ENCODE measurements around the gene LMCD1.

The LMCD1 gene

DNA sequence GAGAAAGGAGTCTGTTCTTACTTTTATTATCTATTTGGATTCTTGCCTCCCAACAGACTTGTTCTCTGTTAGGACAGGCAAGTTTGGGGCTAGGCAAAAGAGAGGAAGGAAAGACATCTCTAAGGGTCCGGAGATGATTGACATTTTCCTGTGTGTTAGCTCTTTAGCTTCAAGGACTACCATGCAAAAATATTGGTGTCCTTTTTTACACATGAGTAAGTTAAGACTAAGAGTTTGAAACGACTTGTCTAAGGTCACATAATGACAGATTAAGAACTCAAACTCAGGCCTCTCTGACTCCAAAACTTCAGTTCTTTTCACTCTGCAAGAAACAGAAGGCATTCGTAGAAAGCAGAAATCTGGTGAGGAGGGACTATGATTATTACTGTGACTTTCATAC, 5.9 kb downstream of the LMCD1 start:
- no peak for TF ChIP-seq EZH2phosphoT487 (conservative IDR thresholded peaks at IDR 0.05; ENCODE audit: low read length)
- TF ChIP-seq, protein P1, sequence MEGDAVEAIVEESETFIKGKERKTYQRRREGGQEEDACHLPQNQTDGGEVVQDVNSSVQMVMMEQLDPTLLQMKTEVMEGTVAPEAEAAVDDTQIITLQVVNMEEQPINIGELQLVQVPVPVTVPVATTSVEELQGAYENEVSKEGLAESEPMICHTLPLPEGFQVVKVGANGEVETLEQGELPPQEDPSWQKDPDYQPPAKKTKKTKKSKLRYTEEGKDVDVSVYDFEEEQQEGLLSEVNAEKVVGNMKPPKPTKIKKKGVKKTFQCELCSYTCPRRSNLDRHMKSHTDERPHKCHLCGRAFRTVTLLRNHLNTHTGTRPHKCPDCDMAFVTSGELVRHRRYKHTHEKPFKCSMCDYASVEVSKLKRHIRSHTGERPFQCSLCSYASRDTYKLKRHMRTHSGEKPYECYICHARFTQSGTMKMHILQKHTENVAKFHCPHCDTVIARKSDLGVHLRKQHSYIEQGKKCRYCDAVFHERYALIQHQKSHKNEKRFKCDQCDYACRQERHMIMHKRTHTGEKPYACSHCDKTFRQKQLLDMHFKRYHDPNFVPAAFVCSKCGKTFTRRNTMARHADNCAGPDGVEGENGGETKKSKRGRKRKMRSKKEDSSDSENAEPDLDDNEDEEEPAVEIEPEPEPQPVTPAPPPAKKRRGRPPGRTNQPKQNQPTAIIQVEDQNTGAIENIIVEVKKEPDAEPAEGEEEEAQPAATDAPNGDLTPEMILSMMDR (IDR thresholded peaks at IDR 0.05; ENCODE audit: insufficient read depth, low read length, poor library complexity, severe bottlenecking) = no peak
- no peaks in the 10 kb centered on the region for H3K79me2 ChIP-seq (ENCODE audit: insufficient read depth, low read length)
- H3K27me3 ChIP-seq (ENCODE audit: low read length) = no peaks in the 10 kb centered on the region
- H3K9ac ChIP-seq (ENCODE audit: low read length) = no peak overlapping the region
- no peak overlapping the region for H3K4me2 ChIP-seq (ENCODE audit: low read depth, low read length, poor library complexity, severe bottlenecking)
- no peaks in the 10 kb centered on the region for H3K36me3 ChIP-seq (ENCODE audit: low read length)
- H3F3A ChIP-seq (ENCODE audit: insufficient read depth) = no peaks in the 10 kb centered on the region
- H3K27ac ChIP-seq (ENCODE audit: low read depth, low read length) = no peak overlapping the region
- H4K20me1 ChIP-seq (ENCODE audit: low read depth, low read length) = no peaks in the 10 kb centered on the region
- no peak overlapping the region for H2AFZ ChIP-seq (ENCODE audit: low read depth, low read length, severe bottlenecking)
- H3K9me2 ChIP-seq (replicated peaks; ENCODE audit: insufficient read depth, low read length) = no peaks in the 10 kb centered on the region
- no peaks in the 10 kb centered on the region for H3K9me3 ChIP-seq (ENCODE audit: insufficient read depth, low read length)
- H3K4me3 ChIP-seq (ENCODE audit: insufficient read depth, low read length, poor library complexity, severe bottlenecking) = no peak overlapping the region

DNA sequence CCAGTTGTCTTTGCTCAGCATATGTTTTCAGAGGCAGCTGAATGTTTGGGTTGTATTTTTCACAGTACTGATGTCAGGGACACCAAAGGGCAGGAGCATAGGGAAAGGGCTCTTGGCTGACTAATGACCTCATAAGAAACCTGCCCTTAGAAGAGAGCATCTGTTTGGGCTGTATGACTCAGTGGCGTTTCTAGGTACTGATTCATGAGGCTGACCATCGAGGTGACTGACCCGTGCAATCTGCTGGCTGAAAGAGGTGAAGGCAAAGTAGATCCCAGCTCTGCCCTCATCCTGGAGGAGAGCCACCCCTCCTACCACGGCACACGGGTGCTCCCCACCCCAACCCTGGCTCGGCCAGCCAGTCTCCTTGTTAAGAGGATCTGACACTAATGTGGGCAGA, 8.3 kb downstream of the LMCD1 start:
- H3F3A ChIP-seq (ENCODE audit: insufficient read depth) = no peaks in the 10 kb centered on the region
- H3K27ac ChIP-seq (ENCODE audit: low read depth, low read length) = no peak overlapping the region
- no peak overlapping the region for H3K9ac ChIP-seq (ENCODE audit: low read length)
- H4K20me1 ChIP-seq (ENCODE audit: low read depth, low read length) = no peaks in the 10 kb centered on the region
- no peaks in the 10 kb centered on the region for H3K36me3 ChIP-seq (ENCODE audit: low read length)
- H3K4me2 ChIP-seq (ENCODE audit: low read depth, low read length, poor library complexity, severe bottlenecking) = no peak overlapping the region
- no peak overlapping the region for H2AFZ ChIP-seq (ENCODE audit: low read depth, low read length, severe bottlenecking)
- no peaks in the 10 kb centered on the region for H3K79me2 ChIP-seq (ENCODE audit: insufficient read depth, low read length)
- no peak for TF ChIP-seq EZH2phosphoT487 (conservative IDR thresholded peaks at IDR 0.05; ENCODE audit: low read length)
- TF ChIP-seq, protein P1 (IDR thresholded peaks at IDR 0.05; ENCODE audit: insufficient read depth, low read length, poor library complexity, severe bottlenecking) = no peak
- no peaks in the 10 kb centered on the region for H3K9me3 ChIP-seq (ENCODE audit: insufficient read depth, low read length)
- no peaks in the 10 kb centered on the region for H3K27me3 ChIP-seq (ENCODE audit: low read length)
- H3K9me2 ChIP-seq (replicated peaks; ENCODE audit: insufficient read depth, low read length) = no peaks in the 10 kb centered on the region
- H3K4me3 ChIP-seq (ENCODE audit: insufficient read depth, low read length, poor library complexity, severe bottlenecking) = no peak overlapping the region

DNA sequence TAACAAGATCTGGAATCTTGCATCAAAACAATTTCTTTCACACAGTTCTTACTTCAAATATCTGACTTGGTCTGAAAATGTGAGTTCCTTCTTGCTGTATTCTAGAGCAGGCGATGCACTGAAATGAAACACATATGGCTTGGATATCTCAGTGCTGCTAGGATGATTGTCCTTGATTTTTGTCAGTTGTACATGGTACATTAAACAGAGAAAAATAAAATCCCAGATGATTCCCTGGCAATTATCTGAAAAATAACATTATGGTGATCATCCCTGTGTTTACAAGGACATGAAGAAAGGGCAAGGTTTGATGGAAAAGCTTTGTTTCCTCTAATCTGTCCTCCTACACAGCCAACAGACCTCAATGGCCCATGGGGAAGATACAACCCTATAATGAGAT, 10.6 kb downstream of the LMCD1 start:
- Histone ChIP-seq H2AFZ (ENCODE audit: low read depth, low read length, severe bottlenecking) (no peak overlapping the region), H3K9me3 (ENCODE audit: insufficient read depth, low read length) (no peaks in the 10 kb centered on the region), H4K20me1 (ENCODE audit: low read depth, low read length) (no peaks in the 10 kb centered on the region), H3F3A (ENCODE audit: insufficient read depth) (no peaks in the 10 kb centered on the region), H3K4me3 (ENCODE audit: insufficient read depth, low read length, poor library complexity, severe bottlenecking) (no peak overlapping the region), H3K79me2 (ENCODE audit: insufficient read depth, low read length) (no peaks in the 10 kb centered on the region), H3K4me2 (ENCODE audit: low read depth, low read length, poor library complexity, severe bottlenecking) (no peak overlapping the region), H3K36me3 (ENCODE audit: low read length) (no peaks in the 10 kb centered on the region), H3K9me2 (replicated peaks; ENCODE audit: insufficient read depth, low read length) (no peaks in the 10 kb centered on the region), H3K9ac (ENCODE audit: low read length) (no peak overlapping the region), H3K27ac (ENCODE audit: low read depth, low read length) (no peak overlapping the region), H3K27me3 (ENCODE audit: low read length) (no peaks in the 10 kb centered on the region)
- TF ChIP-seq EZH2phosphoT487 (conservative IDR thresholded peaks at IDR 0.05; ENCODE audit: low read length) = no peak
- TF ChIP-seq, protein P1 (IDR thresholded peaks at IDR 0.05; ENCODE audit: insufficient read depth, low read length, poor library complexity, severe bottlenecking) = no peak
